Keratinocyte (primary cell): ENCODE data around the gene MED7. TPM values are rescaled to one million over a fixed set of nuclear protein-coding genes. Genes with fewer than 3 reads are reported as not detected.

Experiments
- DNase-seq: peaks from one replicate; pipeline ENCODE4 v3.0.0-alpha.2; 2011; ENCODE audit warnings: low read depth, missing footprints, low spot score
- FAIRE-seq: peaks from 2 replicates; lab custom pipeline; 2011; peaks lifted over from hg19 to GRCh38; lab: Jason Lieb, UNC
- H2AFZ ChIP-seq: 2 replicates; pipeline ENCODE4 v1.6.0; 2012; ENCODE audit warnings: low read length, control low read depth, inconsistent platforms; ENCODE audit not compliant: control insufficient read depth
- H3K27ac ChIP-seq: 2 replicates; pipeline ENCODE4 v1.5.1; 2011; ENCODE audit warnings: low read length; ENCODE audit not compliant: control insufficient read depth, insufficient read depth
- H3K27me3 ChIP-seq: 3 replicates; pipeline ENCODE4 v1.6.0; 2011; ENCODE audit warnings: low read length; ENCODE audit not compliant: control insufficient read depth, insufficient read depth; ENCODE audit errors: extremely low read depth
- H3K36me3 ChIP-seq, 2 experiments: 2 replicates in 1 of 2; 3 replicates in 1 of 2; pipeline ENCODE4 v1.5.1; 2011; ENCODE audit warnings: low read length in 2 of 2, mild to moderate bottlenecking in 1 of 2; ENCODE audit not compliant: control insufficient read depth in 2 of 2, insufficient read depth in 2 of 2; ENCODE audit errors: extremely low read depth in 1 of 2
- H3K4me1 ChIP-seq: 3 replicates; pipeline ENCODE4 v1.5.1; 2011; ENCODE audit warnings: low read length; ENCODE audit not compliant: control insufficient read depth, insufficient read depth; ENCODE audit errors: extremely low read depth
- H3K4me2 ChIP-seq: 3 replicates; pipeline ENCODE4 v1.6.0; 2011; ENCODE audit warnings: low read depth, low read length; ENCODE audit not compliant: control insufficient read depth, insufficient read depth; ENCODE audit errors: extremely low read depth
- H3K4me3 ChIP-seq, 3 experiments: fragments of 200-600 bp in 1 of 3; sonication (generic) in 1 of 3; 2 replicates in 2 of 3; 3 replicates in 1 of 3; pipeline ENCODE4 v1.5.1; 2011 to 2016; ENCODE audit warnings: low read length in 3 of 3, mild to moderate bottlenecking in 3 of 3, control low read depth in 2 of 3, inconsistent platforms in 1 of 3, low read depth in 1 of 3, mixed read lengths in 1 of 3, mixed run types in 1 of 3, moderate library complexity in 1 of 3; ENCODE audit not compliant: control insufficient read depth in 2 of 3, insufficient read depth in 2 of 3; ENCODE audit errors: extremely low read depth in 1 of 3
- H3K79me2 ChIP-seq: 2 replicates; pipeline ENCODE4 v1.6.0; 2012; ENCODE audit warnings: low read length; ENCODE audit not compliant: control insufficient read depth, insufficient read depth
- H3K9ac ChIP-seq: 3 replicates; pipeline ENCODE4 v1.6.0; 2011; ENCODE audit warnings: low read length; ENCODE audit not compliant: control insufficient read depth, insufficient read depth; ENCODE audit errors: extremely low read depth
- H3K9me1 ChIP-seq: 3 replicates; pipeline ENCODE4 v1.6.0; 2011; ENCODE audit warnings: low read length; ENCODE audit not compliant: control insufficient read depth, insufficient read depth; ENCODE audit errors: extremely low read depth
- H3K9me3 ChIP-seq: 2 replicates; pipeline ENCODE4 v1.5.1; 2012; ENCODE audit warnings: low read depth, low read length; ENCODE audit not compliant: control insufficient read depth
- H4K20me1 ChIP-seq: 3 replicates; pipeline ENCODE4 v1.6.0; 2011; ENCODE audit warnings: low read length; ENCODE audit not compliant: control insufficient read depth, insufficient read depth; ENCODE audit errors: extremely low read depth
- CTCF ChIP-seq, 3 experiments: IDR thresholded peaks in 1 of 3; conservative IDR thresholded peaks in 1 of 3; optimal IDR thresholded peaks in 1 of 3; 2 replicates in 2 of 3; 3 replicates in 1 of 3; pipeline versions ENCODE3 to v1.5.1; 2011; ENCODE audit warnings: low read length in 3 of 3, mild to moderate bottlenecking in 3 of 3, moderate library complexity in 2 of 3, control low read depth in 1 of 3, inconsistent platforms in 1 of 3; ENCODE audit not compliant: insufficient read depth in 2 of 3; ENCODE audit errors: extremely low read depth in 1 of 3
- EZH2 ChIP-seq: IDR thresholded peaks from one replicate; pipeline ENCODE4 v1.6.1; 2012; ENCODE audit warnings: inconsistent platforms, mild to moderate bottlenecking, low read length, moderate library complexity
- dilution Hi-C: fragments of 300-500 bp; cut with MboI; formaldehyde crosslinking; loops from one replicate; pipeline ENCODE4 v1.7.0; 2020; ENCODE audit warnings: low sequenced_read_pairs; ENCODE audit not compliant: extremely low pct_ligation_motif_present
- polyA plus RNA-seq, 5 experiments: library from polyadenylated mRNA; depleted of rRNA in 3 of 5; stranded (reverse) in 3 of 5; stranded (forward) in 1 of 5; unstranded in 1 of 5; fragments of >200 nt; gene quantifications; 1 replicate in 1 of 5; 2 replicates in 3 of 5; 3 replicates in 1 of 5; pipeline versions ENCODE4 v1.2.1 to v1.2.3, GENCODE V29; 2011 to 2012; ENCODE audit warnings: missing spikeins in 2 of 5, low read depth in 1 of 5, low replicate concordance in 1 of 5

Gene MED7
- polyA plus RNA-seq, 1 donor (not counting 4 experiments of a cell fraction or from before 2014, with no cell fraction given): 17.0 TPM

GRCh38 chr5:157184117-157184670 lies 41.5 kb upstream of the MED7 start:
- Histone ChIP-seq H3K79me2 (no peaks in the 10 kb centered on the region), H2AFZ (no peak overlapping the region), H3K27me3 (no peaks in the 10 kb centered on the region), H3K4me1 (no peaks in the 10 kb centered on the region), H3K27ac (no peak overlapping the region), H3K9me1 (no peaks in the 10 kb centered on the region), H3K4me3 (no peak overlapping the region), H4K20me1 (no peaks in the 10 kb centered on the region), H3K9me3 (no peaks in the 10 kb centered on the region), H3K36me3 (no peaks in the 10 kb centered on the region), H3K4me2 (no peak overlapping the region), H3K9ac (no peak overlapping the region)
- dilution Hi-C loops: no loop called here
- DNase-seq: no peak
- no peak for FAIRE-seq
- TF ChIP-seq CTCF (optimal IDR thresholded peaks at IDR 0.05 in 1 of 3, IDR thresholded peaks at IDR 0.05 in 1 of 3, conservative IDR thresholded peaks at IDR 0.05 in 1 of 3; ENCODE audit: extremely low read depth in 1 of 3, insufficient read depth in 2 of 3, low read length in 3 of 3) (no peak), EZH2 (no peak)

GRCh38 chr5:157182143-157182757 lies 39.6 kb upstream of the MED7 start:
- no peaks in the 10 kb centered on the region for H3K36me3 ChIP-seq
- no peak overlapping the region for H3K9ac ChIP-seq
- H2AFZ ChIP-seq: no peak overlapping the region
- TF ChIP-seq EZH2 (no peak), CTCF (optimal IDR thresholded peaks at IDR 0.05 in 1 of 3, IDR thresholded peaks at IDR 0.05 in 1 of 3, conservative IDR thresholded peaks at IDR 0.05 in 1 of 3; ENCODE audit: extremely low read depth in 1 of 3, insufficient read depth in 2 of 3, low read length in 3 of 3) (no peak)
- no peaks in the 10 kb centered on the region for H3K27me3 ChIP-seq
- no peak overlapping the region for H3K27ac ChIP-seq
- dilution Hi-C loops: no loop called here
- no peak overlapping the region for H3K4me3 ChIP-seq
- FAIRE-seq: no peak
- H3K4me1 ChIP-seq: no peaks in the 10 kb centered on the region
- no peak overlapping the region for H3K4me2 ChIP-seq
- DNase-seq: no peak
- no peaks in the 10 kb centered on the region for H3K9me3 ChIP-seq
- H4K20me1 ChIP-seq: no peaks in the 10 kb centered on the region
- H3K79me2 ChIP-seq: no peaks in the 10 kb centered on the region
- no peaks in the 10 kb centered on the region for H3K9me1 ChIP-seq
